Activated CD8-positive, alpha-beta memory T cell treated with anti-CD3 and anti-CD28 coated beads for 4 hours (primary cell): ENCODE results near the gene MRPS33.
"Not testable (repeated sequence)": the region's sequence is repeated elsewhere in the genome, so short reads cannot be mapped to it uniquely, and the experiment has no call there.

Experiments
- DNase-seq, 2 donors: peaks; one replicate each; pipeline ENCODE4 v3.0.0-alpha.2; 2020; ENCODE audit warnings: low read depth in 2 of 2

MRPS33 gene

GRCh38 chr7:141014524-141015395, at the start of gene MRPS33:
Gene MRPS33, minus strand, starts transcription at chr7:141014952. Its CDS starts 4,319 bp downstream, at chr7:141010633.
- peak; percentile 89 to 93 for DNase-seq

GRCh38 chr7:141057788-141058187, 43.0 kb upstream of the MRPS33 start:
- no peak for DNase-seq

- DNase-seq = no peak
Measured at GRCh38 chr7:141055146-141055545, 40.4 kb upstream of the MRPS33 start.

- DNase-seq = peak in 1 of 2 donors; percentile 22
Measured at GRCh38 chr7:141053626-141054025, 38.9 kb upstream of the MRPS33 start.

- no peak for DNase-seq
Measured at GRCh38 chr7:141045842-141046620, 31.3 kb upstream of the MRPS33 start.

- no peak for DNase-seq
Measured at GRCh38 chr7:141045126-141045841, 30.5 kb upstream of the MRPS33 start.

GRCh38 chr7:141043616-141044015, 28.9 kb upstream of the MRPS33 start:
- no peak for DNase-seq

GRCh38 chr7:141042222-141043193, 27.8 kb upstream of the MRPS33 start:
- no peak for DNase-seq

GRCh38 chr7:141039376-141039775, 24.6 kb upstream of the MRPS33 start:
- DNase-seq = no peak

- DNase-seq = not testable (repeated sequence)
Measured at GRCh38 chr7:141038100-141038499, 23.3 kb upstream of the MRPS33 start.

- not testable (repeated sequence) for DNase-seq
Measured at GRCh38 chr7:141032539-141033323, 18.0 kb upstream of the MRPS33 start.

- DNase-seq = no peak
Measured at GRCh38 chr7:141028767-141029166, 14.0 kb upstream of the MRPS33 start.

GRCh38 chr7:141027043-141027442, 12.3 kb upstream of the MRPS33 start:
- DNase-seq = no peak

GRCh38 chr7:141024668-141025067, 9.9 kb upstream of the MRPS33 start:
- no peak for DNase-seq

GRCh38 chr7:141023295-141023694, 8.5 kb upstream of the MRPS33 start:
- DNase-seq = no peak

GRCh38 chr7:141017555-141017954, 2.8 kb upstream of the MRPS33 start:
- DNase-seq = no peak

- DNase-seq = no peak
Measured at GRCh38 chr7:141016349-141016748, 1.6 kb upstream of the MRPS33 start.

- DNase-seq = no peak
Measured at GRCh38 chr7:141014125-141014523, 628 bp downstream of the MRPS33 start.

GRCh38 chr7:141013345-141013715, 1.4 kb downstream of the MRPS33 start:
- no peak for DNase-seq

GRCh38 chr7:141012696-141013344, 1.9 kb downstream of the MRPS33 start:
- DNase-seq = no peak
